NB4 (cell line): ENCODE measurements around the gene BTF3.

Experiments used
- POLR2A ChIP-seq: IDR thresholded peaks from 2 replicates; pipeline ENCODE4 v1.6.1; 2011; ENCODE audit warnings: mild to moderate bottlenecking; ENCODE audit not compliant: insufficient read length; ENCODE audit errors: extremely low read depth
- TF ChIP-seq, protein P1 (sequence below): IDR thresholded peaks from one replicate; pipeline ENCODE4 v1.5.1; 2012; ENCODE audit warnings: low read depth, low read length

DNA sequence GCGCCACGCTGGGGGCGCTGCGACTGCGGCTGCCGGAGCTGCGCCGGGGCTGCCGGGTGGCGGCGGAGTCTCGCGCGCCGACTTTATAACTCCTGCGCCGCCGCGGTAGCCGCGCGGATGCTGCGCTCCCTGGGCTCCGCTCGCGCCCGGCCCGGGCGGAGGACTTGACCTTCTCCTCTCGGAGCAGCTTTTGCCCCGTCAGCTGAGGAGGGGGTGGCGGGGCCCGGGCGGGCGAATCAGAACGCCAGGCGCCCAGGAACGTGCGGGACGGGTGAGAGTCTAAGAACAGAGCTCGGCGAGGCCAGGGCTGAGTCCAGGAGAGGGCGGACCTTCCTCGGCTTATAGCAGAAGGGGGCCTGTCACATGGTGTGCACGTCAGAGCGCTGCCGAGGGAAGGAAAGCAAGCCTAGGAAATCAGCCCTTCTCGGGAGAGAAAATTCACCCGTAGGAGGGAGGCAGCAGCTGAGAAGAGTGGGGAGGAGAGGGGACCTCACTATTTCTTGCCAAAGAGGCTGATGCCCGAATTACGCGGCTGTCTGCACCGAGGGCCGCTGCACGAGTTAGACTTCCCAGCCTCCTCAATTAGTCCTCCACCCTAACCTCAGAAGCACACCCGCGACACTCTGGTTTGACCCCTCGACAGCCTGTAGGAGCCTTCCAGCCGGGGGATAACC, 49.6 kb upstream of the BTF3 start, which contains the start of gene FOXD1:
- no peak for TF ChIP-seq POLR2A
- TF ChIP-seq, protein P1, sequence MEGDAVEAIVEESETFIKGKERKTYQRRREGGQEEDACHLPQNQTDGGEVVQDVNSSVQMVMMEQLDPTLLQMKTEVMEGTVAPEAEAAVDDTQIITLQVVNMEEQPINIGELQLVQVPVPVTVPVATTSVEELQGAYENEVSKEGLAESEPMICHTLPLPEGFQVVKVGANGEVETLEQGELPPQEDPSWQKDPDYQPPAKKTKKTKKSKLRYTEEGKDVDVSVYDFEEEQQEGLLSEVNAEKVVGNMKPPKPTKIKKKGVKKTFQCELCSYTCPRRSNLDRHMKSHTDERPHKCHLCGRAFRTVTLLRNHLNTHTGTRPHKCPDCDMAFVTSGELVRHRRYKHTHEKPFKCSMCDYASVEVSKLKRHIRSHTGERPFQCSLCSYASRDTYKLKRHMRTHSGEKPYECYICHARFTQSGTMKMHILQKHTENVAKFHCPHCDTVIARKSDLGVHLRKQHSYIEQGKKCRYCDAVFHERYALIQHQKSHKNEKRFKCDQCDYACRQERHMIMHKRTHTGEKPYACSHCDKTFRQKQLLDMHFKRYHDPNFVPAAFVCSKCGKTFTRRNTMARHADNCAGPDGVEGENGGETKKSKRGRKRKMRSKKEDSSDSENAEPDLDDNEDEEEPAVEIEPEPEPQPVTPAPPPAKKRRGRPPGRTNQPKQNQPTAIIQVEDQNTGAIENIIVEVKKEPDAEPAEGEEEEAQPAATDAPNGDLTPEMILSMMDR, result no peak
